Osteocyte (in vitro differentiated cells): ENCODE data around the gene SLC2A8. TPM values are rescaled to one million over a fixed set of nuclear protein-coding genes. Genes with fewer than 3 reads are reported as not detected.

Source experiments
- DNase-seq: peaks from one replicate; pipeline ENCODE4 v3.0.0; 2021; ENCODE audit warnings: mixed read lengths; ENCODE audit not compliant: unreplicated experiment; ENCODE audit errors: extremely low spot score
- H3K27ac Mint-ChIP-seq: one replicate; pipeline ENCODE4 v1.8.0; 2021; ENCODE audit warnings: mild to moderate bottlenecking, mixed read lengths; ENCODE audit not compliant: unreplicated experiment
- H3K27me3 Mint-ChIP-seq: one replicate; pipeline ENCODE4 v1.8.0; 2021; ENCODE audit warnings: mixed read lengths; ENCODE audit not compliant: unreplicated experiment
- H3K36me3 Mint-ChIP-seq: one replicate; pipeline ENCODE4 v1.8.0; 2021; ENCODE audit warnings: mixed read lengths; ENCODE audit not compliant: unreplicated experiment
- H3K4me1 Mint-ChIP-seq: one replicate; pipeline ENCODE4 v1.8.0; 2021; ENCODE audit warnings: mixed read lengths; ENCODE audit not compliant: unreplicated experiment
- H3K4me3 Mint-ChIP-seq: one replicate; pipeline ENCODE4 v1.8.0; 2021; ENCODE audit warnings: mild to moderate bottlenecking, moderate library complexity, mixed read lengths; ENCODE audit not compliant: unreplicated experiment
- H3K9me3 Mint-ChIP-seq: one replicate; pipeline ENCODE4 v1.8.0; 2021; ENCODE audit warnings: mixed read lengths; ENCODE audit not compliant: unreplicated experiment
- total RNA-seq: library from RNA; stranded (reverse); gene quantifications from 2 replicates; pipeline ENCODE4 v1.2.1, GENCODE V29; 2021
- TF ChIP-seq, protein P1 (sequence below): fragments of 200-600 bp; sonication (generic); IDR thresholded peaks from 2 replicates; pipeline ENCODE4 v1.5.0; 2021; ENCODE audit warnings: antibody characterized with exemption, mild to moderate bottlenecking, moderate library complexity

The SLC2A8 gene
- total RNA-seq, 1 donor from 2014 or later: 18.2 TPM

DNA sequence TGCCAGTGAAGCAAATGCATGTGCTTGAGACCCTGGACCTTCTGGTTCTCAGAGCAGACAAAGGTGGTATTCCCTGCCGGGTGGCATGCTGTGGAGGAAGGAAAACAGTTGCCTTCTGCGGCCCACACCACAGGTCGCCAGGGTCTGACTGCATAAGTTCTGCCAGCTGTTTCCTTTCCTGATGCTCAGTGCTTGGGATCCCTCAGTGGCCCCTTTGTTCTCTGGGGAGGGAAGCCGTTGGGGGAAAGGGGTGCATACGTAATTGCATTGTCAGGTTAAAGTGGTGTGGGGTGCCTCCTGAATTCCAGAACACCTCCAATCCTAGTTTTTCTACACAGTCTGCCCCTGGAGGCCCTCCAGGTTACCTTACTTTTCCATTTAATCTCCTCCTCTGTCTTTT is 43.1 kb upstream of the SLC2A8 start:
- Mint-ChIP-seq H3K36me3 (peaks cover 5% of the 10 kb centered on the region), H3K27ac (no peak overlapping the region), H3K4me3 (no peak overlapping the region), H3K4me1 (no peaks in the 10 kb centered on the region), H3K9me3 (no peaks in the 10 kb centered on the region), H3K27me3 (no peaks in the 10 kb centered on the region)
- no peak for DNase-seq
- TF ChIP-seq, protein P1, sequence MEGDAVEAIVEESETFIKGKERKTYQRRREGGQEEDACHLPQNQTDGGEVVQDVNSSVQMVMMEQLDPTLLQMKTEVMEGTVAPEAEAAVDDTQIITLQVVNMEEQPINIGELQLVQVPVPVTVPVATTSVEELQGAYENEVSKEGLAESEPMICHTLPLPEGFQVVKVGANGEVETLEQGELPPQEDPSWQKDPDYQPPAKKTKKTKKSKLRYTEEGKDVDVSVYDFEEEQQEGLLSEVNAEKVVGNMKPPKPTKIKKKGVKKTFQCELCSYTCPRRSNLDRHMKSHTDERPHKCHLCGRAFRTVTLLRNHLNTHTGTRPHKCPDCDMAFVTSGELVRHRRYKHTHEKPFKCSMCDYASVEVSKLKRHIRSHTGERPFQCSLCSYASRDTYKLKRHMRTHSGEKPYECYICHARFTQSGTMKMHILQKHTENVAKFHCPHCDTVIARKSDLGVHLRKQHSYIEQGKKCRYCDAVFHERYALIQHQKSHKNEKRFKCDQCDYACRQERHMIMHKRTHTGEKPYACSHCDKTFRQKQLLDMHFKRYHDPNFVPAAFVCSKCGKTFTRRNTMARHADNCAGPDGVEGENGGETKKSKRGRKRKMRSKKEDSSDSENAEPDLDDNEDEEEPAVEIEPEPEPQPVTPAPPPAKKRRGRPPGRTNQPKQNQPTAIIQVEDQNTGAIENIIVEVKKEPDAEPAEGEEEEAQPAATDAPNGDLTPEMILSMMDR: no peak

DNA sequence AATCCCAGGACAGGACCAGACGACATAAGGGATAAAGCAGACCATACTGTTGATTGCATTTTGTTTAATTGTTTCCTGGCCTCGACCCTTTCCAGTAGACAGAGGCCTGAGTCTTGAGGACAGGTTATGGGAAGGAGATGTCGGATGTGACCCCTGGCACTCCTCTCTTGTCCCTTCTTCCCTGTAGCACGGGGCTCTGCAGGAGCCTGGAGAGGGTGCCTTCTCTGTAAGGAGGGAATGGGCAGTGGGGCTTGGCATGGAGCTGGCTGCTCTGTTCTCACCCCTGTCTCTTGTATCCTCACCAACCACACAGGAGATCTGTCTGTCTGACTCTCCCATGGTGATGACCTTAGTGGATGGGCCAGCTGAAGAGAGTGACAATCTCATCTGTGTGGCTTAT is 40.1 kb upstream of the SLC2A8 start:
- no peak overlapping the region for H3K4me3 Mint-ChIP-seq
- TF ChIP-seq, protein P1: no peak
- H3K27me3 Mint-ChIP-seq: no peaks in the 10 kb centered on the region
- DNase-seq: no peak
- peaks cover 5% of the 10 kb centered on the region for H3K36me3 Mint-ChIP-seq
- H3K4me1 Mint-ChIP-seq: peaks cover 2% of the 10 kb centered on the region
- H3K27ac Mint-ChIP-seq: no peak overlapping the region
- no peaks in the 10 kb centered on the region for H3K9me3 Mint-ChIP-seq

DNA sequence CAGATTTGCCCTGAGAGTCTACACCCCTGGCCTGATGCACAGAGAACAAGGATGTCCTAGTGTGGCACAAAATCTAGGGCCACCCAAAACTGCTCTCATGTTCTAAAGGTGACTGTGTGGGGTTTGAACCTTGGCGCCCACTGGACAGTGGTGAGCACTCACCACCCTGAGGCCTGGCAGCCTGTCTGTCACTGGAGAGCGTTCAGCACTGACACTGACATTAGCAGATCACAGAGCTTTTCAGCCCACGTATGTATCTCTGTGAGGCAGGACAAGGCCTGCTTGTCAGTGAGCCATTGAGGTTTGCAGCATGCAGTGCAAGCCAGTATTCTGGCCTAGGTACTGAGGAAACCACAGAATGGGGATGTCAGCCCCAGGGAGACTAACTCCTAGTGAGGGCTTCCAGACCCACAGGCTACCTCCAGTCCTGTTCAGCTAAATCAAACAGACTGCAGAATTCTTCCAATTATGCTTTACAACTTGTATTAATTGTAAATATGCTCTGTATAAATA is 38.9 kb upstream of the SLC2A8 start:
- Mint-ChIP-seq H3K9me3 (no peaks in the 10 kb centered on the region), H3K36me3 (peaks cover 5% of the 10 kb centered on the region), H3K4me3 (no peak overlapping the region), H3K4me1 (peaks cover 2% of the 10 kb centered on the region), H3K27ac (no peak overlapping the region), H3K27me3 (no peaks in the 10 kb centered on the region)
- DNase-seq: no peak
- TF ChIP-seq, protein P1: no peak

DNA sequence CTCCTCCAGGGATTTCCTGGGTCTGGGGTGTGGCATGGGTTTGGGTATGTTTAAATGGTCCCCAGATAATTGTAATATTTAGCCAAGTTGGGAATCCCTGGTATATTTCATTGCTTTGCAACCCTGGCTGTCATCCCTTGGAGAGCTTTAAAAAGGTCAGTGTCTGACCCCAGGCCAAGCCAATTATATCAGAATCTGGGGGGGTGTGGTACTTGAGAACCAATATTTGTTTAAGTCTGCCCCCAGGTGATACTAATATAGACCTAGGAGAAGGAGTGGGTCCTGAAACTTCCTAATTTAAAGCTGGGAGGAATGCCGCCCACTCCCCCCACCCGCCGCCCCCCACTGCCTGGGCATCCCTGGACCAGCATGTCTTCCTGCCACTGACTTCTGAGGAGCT is 38.2 kb upstream of the SLC2A8 start:
- Mint-ChIP-seq H3K4me1 (peaks cover 2% of the 10 kb centered on the region), H3K36me3 (peaks cover 9% of the 10 kb centered on the region), H3K27ac (no peak overlapping the region), H3K9me3 (no peaks in the 10 kb centered on the region), H3K4me3 (no peak overlapping the region), H3K27me3 (no peaks in the 10 kb centered on the region)
- TF ChIP-seq, protein P1: no peak
- DNase-seq: no peak

DNA sequence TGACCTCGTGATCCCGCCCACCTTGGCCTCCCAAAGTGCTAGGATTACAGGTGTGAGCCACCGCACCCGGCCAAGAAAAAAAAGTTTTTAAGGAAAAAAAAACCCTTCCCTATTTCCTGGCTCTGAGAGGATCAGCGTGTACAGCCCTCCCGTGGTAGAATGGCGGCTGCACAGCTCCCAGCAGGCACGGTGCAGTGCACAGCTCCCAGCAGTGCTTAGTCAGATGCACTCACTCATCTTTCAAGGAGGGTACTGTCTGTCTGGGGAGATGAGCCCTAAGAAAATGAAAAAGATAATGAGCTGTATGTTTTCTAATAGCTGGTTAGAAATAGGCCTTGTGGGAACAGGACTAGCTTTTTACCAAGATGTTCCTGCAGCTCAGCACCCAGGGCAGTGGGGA is 36.7 kb upstream of the SLC2A8 start:
- Mint-ChIP-seq H3K27me3 (no peaks in the 10 kb centered on the region), H3K4me3 (no peak overlapping the region), H3K36me3 (peaks cover 7% of the 10 kb centered on the region), H3K4me1 (peaks cover 2% of the 10 kb centered on the region), H3K9me3 (no peaks in the 10 kb centered on the region), H3K27ac (no peak overlapping the region)
- TF ChIP-seq, protein P1: no peak
- DNase-seq: no peak
